Caki2 (cell line): ENCODE data around the gene IRF2BP1. TPM values are rescaled to one million over a fixed set of nuclear protein-coding genes. Genes with fewer than 3 reads are reported as not detected.

Source experiments
- DNase-seq: peaks from one replicate; pipeline ENCODE4 v3.0.0-alpha.2; 2015; ENCODE audit warnings: low read depth
- in situ Hi-C: cut with HindIII; loops from 2 replicates; pipeline ENCODE4 v1.10.0; 2016; ENCODE audit warnings: low sequenced_read_pairs, low pct_unique_long_range_greater_than_20kb, mixed read lengths
- total RNA-seq: library from RNA; depleted of rRNA; stranded (reverse); fragments of >200 nt; shearing (Covaris generic); gene quantifications from 2 replicates; pipeline ENCODE4 v1.2.3, GENCODE V29; 2014; ENCODE audit warnings: low replicate concordance

IRF2BP1 gene
- total RNA-seq, 1 experiment from 2014 or later: 42.5 TPM

GRCh38 chr19:45884682-45885555 lies 1.0 kb downstream of the IRF2BP1 start:
- in situ Hi-C loops: no loop called here
- DNase-seq: peak; percentile 21

- DNase-seq: no peak
- in situ Hi-C loops: no loop called here
Observed at GRCh38 chr19:45883881-45884681, 1.9 kb downstream of the IRF2BP1 start.

GRCh38 chr19:45883586-45883880 lies 2.4 kb downstream of the IRF2BP1 start:
- DNase-seq: no peak
- in situ Hi-C loops: no loop called here

- in situ Hi-C loops: no loop called here
- peak; percentile 93 for DNase-seq
Observed at GRCh38 chr19:45882652-45883585, 3.0 kb downstream of the IRF2BP1 start.

GRCh38 chr19:45881909-45882528 lies 3.9 kb downstream of the IRF2BP1 start:
- no peak for DNase-seq
- in situ Hi-C loops: no loop called here

GRCh38 chr19:45881082-45881908 lies 4.6 kb downstream of the IRF2BP1 start:
- no peak for DNase-seq
- in situ Hi-C loops: no loop called here

GRCh38 chr19:45879971-45880370 lies 6.0 kb downstream of the IRF2BP1 start:
- DNase-seq: no peak
- in situ Hi-C loops: no loop called here

GRCh38 chr19:45879055-45879454 lies 6.9 kb downstream of the IRF2BP1 start:
- in situ Hi-C loops: no loop called here
- DNase-seq: no peak

- in situ Hi-C loops: no loop called here
- DNase-seq: no peak
Observed at GRCh38 chr19:45878043-45878794, 7.7 kb downstream of the IRF2BP1 start.

- no peak for DNase-seq
- in situ Hi-C loops: no loop called here
Observed at GRCh38 chr19:45876411-45877197, 9.3 kb downstream of the IRF2BP1 start.

GRCh38 chr19:45876161-45876410 lies 9.9 kb downstream of the IRF2BP1 start:
- in situ Hi-C loops: no loop called here

GRCh38 chr19:45874620-45874966 lies 11.3 kb downstream of the IRF2BP1 start:
- in situ Hi-C loops: no loop called here
- no peak for DNase-seq

More at GRCh38 chr19:45876161-45876410, 9.9 kb downstream of the IRF2BP1 start:
- no peak for DNase-seq

- DNase-seq: no peak
- in situ Hi-C loops: no loop called here
Observed at GRCh38 chr19:45873219-45873772, 12.6 kb downstream of the IRF2BP1 start.

- no peak for DNase-seq
- in situ Hi-C loops: no loop called here
Observed at GRCh38 chr19:45872095-45872919, 13.6 kb downstream of the IRF2BP1 start.

- no peak for DNase-seq
- in situ Hi-C loops: no loop called here
Observed at GRCh38 chr19:45870798-45871197, 15.1 kb downstream of the IRF2BP1 start.
